Measurements from ENCODE around the gene SLC6A20.

SLC6A20 gene

DNA sequence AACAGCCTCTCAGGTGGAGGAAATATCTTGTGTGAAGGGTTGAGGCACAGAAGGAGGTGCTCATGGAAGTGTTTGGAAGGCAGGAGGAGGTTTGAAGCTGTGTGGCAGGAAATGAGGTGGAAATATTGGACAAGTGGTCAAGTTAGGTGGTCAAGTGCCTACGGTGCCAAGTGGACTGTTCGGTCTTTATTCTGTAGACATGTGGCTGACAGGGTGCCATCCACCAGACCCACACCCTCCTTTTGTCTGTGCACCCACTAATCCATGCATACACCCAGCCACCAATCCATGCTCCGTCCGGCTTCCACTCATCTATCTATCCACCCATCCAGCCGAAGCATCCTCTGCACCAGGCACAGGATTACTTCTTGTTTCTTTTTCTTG lies 2.2 kb downstream of the SLC6A20 start:
- TF ChIP-seq, protein P1, sequence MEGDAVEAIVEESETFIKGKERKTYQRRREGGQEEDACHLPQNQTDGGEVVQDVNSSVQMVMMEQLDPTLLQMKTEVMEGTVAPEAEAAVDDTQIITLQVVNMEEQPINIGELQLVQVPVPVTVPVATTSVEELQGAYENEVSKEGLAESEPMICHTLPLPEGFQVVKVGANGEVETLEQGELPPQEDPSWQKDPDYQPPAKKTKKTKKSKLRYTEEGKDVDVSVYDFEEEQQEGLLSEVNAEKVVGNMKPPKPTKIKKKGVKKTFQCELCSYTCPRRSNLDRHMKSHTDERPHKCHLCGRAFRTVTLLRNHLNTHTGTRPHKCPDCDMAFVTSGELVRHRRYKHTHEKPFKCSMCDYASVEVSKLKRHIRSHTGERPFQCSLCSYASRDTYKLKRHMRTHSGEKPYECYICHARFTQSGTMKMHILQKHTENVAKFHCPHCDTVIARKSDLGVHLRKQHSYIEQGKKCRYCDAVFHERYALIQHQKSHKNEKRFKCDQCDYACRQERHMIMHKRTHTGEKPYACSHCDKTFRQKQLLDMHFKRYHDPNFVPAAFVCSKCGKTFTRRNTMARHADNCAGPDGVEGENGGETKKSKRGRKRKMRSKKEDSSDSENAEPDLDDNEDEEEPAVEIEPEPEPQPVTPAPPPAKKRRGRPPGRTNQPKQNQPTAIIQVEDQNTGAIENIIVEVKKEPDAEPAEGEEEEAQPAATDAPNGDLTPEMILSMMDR (IDR thresholded peaks at IDR 0.05; ENCODE audit: low read length, missing control alignments), result no peak
- H3K4me3 ChIP-seq (replicated peaks; ENCODE audit: low read depth, low read length), result no peak overlapping the region
- DNase-seq (ENCODE audit: low read depth), result no peak

DNA sequence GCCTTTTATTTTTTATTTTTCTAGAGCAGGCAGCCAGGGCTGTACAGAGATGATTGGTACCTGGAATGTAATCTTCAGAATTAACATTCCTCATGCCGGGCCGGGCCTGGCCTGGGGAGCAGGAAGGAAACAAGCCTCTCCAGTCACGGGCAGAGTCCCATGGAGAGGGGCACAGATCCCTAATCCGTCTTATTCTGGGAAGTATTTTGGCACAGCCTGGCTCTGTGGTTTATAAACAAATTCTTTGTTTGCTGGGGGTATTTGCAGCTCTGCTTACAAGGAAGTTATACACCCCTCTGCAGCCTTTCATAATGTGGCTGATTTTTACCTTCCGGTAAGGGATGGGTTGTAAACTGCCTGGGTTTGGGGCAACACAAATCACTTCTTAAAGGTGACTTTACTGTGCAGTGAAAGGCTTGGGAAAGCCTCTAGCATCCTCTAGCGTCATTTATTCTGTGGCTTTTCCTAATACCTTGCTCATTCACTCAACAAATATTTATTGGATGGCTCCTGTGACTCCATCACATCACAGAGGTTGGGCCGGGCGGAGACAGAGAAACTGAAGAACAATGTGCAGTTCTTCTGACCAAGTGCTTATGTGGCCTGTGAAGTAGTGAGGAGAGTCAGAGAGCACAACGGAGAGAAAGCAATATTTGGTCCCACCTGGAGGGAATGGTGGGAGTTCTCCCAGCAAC lies 2.7 kb downstream of the SLC6A20 start:
- no peak for DNase-seq (ENCODE audit: low read depth)
- H3K4me3 ChIP-seq (replicated peaks; ENCODE audit: low read depth, low read length), result no peak overlapping the region
- TF ChIP-seq, protein P1 (IDR thresholded peaks at IDR 0.05; ENCODE audit: low read length, missing control alignments), result no peak

DNA sequence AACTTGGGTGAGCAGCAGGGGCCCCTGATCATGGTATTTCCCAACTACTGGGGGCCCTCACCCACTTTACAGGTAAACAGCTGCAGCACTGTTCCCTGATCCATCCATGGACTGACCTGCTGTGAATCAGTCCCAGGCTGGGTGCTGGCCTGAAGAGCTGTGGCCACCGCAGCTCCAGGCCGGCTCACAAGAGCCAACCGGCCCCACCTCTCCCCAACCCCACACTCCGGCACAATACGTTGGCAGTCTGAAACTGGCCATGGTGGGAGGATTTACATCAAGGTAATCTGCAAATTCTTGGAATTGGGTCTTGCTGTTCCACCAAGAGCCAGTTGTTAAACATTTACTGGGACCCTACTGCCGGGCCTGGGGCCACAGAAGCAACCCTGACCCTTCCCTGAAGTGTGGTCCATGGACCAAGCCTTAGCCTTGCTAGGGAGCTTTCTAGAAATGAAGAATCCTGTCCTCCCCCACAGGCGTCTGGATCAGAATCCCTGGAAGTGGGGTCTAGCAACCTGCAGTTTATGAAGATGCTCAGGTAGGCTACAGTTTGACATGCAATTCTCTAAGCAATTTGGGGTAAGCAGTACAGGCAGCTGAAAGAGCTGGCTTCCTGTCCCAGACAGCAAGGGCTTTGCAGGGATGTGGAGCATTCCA lies 3.7 kb downstream of the SLC6A20 start:
- DNase-seq (ENCODE audit: low read depth), result no peak
- no peak overlapping the region for H3K4me3 ChIP-seq (replicated peaks; ENCODE audit: low read depth, low read length)
- TF ChIP-seq, protein P1 (IDR thresholded peaks at IDR 0.05; ENCODE audit: low read length, missing control alignments), result no peak

DNA sequence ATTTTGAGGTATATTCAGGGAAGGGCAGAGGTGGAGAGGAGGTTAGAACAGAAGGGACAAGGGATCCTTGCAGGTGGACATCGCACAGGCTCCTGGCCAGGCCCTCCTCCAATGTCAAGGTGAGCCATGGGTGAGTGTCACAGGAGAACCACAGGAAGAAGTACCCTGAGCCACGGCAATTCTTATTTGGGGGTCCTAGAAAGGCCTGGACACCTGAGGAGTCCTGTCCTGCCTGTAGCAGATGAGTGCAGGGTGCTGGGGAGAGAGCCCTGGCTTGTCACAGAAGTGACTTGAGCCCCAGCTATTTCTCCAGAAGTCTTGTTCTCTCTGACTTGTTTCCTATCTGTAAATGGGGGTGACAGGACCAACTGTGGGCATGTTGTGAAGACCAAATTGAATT lies 4.3 kb downstream of the SLC6A20 start:
- TF ChIP-seq, protein P1 (IDR thresholded peaks at IDR 0.05; ENCODE audit: low read length, missing control alignments), result no peak
- H3K4me3 ChIP-seq (replicated peaks; ENCODE audit: low read depth, low read length), result no peak overlapping the region
- DNase-seq (ENCODE audit: low read depth), result no peak

DNA sequence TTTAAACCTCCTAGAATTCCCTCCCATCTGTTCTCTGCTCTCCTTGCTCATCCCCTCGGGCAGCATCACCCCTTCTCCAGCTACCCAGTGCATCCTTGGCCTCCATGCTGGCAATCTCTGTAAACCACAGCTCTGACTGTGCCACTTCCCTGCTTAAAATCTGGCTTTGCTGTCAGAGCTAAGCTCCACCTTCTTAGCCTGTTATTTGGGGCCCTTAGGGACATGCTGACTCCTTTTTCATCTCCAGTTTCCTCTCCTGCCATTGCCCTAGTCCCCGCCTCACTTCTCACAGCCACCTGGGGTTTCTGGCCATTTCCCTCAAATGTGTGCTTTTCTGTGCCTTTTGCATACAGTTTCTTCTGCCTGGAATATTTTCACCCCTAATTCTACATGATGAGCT lies 5.7 kb downstream of the SLC6A20 start:
- no peak overlapping the region for H3K4me3 ChIP-seq (replicated peaks; ENCODE audit: low read depth, low read length)
- TF ChIP-seq, protein P1 (IDR thresholded peaks at IDR 0.05; ENCODE audit: low read length, missing control alignments), result no peak
- DNase-seq (ENCODE audit: low read depth), result no peak

DNA sequence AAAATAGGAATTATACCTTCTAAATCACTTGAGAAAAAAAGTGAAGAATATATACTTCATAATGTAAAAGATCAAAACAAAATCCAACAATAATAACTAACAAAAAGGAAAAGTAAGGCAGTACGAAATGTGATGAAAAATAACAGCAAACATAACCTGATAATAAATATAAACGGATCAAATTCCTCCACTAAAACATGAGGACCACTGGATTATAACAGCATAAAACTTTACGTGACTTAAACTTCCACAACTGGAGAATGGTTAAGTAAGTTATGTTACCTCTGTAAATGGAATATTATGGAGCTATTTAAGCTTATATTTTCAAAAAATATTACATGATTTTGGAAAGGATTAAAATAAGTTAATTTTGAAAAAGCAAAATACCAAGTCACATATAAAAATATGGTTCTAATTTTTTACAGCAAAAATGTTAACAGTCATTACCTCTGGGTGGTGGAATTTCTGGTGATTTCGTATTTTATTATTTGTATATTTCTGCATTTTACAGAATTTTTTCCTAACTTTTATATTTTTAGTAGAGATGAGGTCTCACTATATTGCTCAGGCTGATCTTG lies 7.0 kb downstream of the SLC6A20 start:
- TF ChIP-seq, protein P1 (IDR thresholded peaks at IDR 0.05; ENCODE audit: low read length, missing control alignments), result no peak
- H3K4me3 ChIP-seq (replicated peaks; ENCODE audit: low read depth, low read length), result no peak overlapping the region
- no peak for DNase-seq (ENCODE audit: low read depth)
